ENCODE results near the gene RGS3.

RGS3 gene

DNA sequence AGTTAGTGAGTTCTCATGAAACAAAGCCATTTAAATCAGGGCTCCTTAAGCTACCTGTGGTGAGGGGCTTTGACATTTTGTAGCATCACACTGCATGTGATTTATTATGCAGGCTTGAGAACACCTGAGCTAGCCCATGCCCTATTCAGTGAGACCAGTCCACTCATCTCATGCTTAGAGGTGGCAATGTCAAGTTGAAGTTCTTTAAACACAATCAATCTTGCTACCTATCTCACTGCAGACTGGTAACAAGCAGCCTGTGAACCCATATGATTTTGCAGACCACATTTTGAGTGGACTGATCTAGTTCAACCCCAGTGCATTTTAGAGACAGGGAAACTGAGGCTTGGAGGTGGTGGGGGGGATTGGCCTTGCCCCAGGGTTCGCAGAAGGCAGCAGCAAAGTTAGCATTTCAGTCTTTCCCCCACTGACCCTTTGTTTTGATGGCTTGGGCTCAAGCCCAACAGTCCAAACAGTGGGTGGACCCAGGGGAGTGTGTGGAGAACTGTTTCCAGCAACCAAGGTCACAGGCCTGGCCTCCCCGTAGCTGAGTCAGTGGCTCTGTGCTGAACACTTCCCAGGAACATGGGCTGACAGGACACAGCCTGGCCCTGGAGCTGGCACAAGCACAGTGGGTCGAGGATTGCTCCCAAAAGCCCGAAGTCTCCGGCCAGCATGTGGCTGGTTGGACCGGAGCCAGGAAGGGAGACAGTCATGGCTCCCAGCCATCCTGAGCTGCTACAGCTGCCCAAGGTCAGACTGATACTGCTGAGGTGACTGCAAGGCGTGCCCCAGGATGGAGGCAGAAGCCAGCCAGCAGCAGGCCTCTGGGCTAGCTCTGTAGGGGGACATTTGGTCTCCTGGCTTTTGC lies 95.3 kb downstream of the RGS3 start:
- no peak for DNase-seq

DNA sequence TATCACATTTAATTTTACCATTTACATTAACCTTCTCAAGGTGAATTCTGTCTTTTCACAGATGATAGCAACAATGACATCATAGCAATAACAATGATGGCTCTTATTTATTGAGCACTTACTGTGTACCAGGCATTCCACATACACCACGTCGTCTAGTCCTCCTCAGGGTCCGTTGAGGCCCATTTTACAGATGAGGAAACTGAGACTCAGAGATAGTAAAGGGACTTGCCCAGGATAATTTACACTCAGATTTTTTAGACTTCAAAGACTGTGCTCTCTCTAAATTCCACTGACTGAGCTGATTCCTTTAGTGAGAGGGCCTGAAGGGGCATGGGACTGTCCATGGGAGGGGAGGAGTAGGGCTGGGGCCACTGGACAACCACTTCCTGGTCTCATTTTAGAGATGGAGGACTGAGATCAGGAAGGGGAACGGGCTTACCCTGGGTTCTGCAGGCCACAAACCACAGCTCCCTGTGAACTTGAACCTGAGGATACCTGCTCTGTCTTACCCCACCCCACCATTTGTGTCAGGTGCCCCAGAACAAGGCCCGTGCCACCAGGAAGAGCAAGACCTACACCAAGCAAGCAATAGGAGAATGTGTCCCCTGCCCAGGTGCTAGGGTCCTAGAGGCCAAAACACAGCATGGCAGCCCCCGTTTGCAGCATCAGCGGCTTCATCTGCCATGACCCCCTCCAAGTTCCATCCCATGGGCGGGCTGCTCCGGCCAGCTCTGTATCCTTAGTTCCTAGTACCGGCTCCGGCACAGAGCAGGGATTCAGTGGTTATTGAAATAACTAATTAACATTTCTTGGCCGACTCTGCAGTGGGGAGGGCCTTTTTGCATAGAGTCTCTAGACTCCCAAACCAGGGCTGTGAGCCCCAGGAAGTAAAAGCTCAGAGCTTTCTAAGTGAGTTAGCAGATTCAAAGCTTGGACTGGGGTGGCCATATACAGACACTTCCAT lies 96.6 kb downstream of the RGS3 start:
- no peak for DNase-seq

DNA sequence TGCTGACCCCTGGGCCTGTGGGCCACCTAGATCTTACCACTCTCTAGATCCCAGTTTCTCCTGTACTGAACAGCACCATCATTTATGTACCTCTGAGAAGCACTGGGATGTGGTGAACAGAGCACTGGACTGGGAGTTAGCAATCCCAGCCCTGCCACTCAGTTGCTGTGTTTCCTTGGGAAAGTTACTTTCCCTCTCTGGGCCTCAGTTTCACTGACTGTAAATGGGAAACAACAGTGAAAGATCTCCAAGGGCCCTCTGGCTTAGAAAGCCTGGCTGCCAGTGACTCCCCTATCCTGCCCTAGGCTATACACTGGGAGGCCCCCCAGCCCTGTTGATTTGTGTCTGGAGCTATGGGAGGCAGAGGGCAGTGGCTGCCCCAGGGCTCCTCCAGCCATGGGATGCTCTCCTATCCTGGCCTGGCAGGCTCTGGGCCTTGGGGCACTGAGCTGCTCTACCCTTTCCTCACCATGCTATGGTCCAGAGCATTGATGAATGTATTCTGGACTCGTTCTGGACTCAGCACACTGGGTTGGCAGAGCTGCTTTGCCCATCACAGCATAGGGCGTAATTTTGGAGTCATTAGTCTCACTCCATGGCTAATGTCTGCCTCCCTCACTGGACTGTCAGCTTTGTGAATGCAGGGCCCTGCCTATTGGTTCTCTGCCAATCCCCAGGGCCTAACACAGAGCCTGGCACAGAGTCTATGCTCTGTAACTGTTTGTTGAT lies 99.3 kb downstream of the RGS3 start:
- no peak for DNase-seq

DNA sequence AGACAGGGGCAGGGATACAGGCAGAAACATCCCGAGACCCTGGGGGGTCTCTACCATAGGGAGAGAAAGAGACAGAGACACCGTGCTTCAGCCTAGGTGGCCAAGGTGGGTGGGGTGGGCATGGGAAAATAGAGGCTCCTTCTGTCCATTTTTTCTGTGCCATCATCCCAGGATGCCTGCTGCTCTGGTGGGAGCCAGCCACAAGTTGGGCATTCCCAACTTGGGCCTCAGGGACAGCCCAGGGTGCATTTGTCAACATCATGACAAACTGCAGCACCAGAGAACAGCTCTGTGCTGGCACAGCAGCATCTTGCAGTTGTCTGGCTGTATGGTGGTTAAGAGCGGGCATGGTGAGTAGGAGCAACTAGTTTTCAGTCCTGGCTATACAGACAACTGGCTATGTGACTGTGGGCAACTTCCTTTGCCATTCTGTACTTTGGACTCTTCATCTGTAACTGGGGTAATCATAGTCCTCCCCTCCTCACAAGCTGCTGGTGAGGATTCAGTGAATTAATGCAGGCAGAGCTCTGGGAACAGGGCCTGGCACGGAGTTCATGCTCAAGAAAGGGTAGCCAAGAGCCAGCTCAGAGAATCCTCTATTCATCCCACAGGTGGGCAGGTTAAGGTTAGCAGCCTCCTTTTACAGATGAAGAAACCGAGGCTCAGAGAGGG lies 100.4 kb downstream of the RGS3 start:
- no peak for DNase-seq

DNA sequence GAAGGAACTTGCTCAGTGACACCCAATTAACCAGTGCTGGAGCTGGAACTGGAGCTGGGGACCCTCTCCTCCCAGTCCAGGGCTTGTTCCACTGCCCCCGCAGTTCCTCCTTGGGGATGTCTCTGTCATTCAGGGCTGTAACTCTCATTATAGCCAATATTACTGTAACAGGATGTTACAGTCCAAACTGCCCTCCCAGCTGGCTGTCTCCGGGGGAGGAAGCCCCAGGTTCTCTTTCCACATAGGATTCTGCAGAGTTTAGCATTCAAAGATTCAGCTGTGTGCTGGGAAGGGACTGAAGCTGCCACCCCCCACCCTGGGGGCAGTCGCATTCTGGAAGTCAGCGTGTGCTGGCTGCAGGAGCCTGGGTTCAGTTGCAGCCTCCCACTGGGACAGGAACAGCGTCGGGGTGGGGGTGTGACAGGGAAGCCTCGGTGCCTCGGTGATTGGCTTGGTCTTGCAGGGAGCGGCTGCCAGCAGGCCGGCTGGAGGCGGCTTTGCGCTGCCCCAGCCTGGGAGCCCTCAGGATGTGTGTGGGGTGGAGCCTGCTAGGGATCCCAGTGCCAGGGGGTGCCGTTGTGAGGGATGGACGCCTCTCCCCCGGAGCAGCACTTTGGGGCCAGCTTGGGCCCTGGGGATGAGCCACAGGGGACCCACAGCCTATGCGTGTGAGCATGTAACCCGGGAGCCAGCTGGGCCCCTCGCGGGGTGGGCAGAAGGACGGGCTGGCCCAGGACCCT lies 101.1 kb downstream of the RGS3 start:
- peak; percentile 53 for DNase-seq

DNA sequence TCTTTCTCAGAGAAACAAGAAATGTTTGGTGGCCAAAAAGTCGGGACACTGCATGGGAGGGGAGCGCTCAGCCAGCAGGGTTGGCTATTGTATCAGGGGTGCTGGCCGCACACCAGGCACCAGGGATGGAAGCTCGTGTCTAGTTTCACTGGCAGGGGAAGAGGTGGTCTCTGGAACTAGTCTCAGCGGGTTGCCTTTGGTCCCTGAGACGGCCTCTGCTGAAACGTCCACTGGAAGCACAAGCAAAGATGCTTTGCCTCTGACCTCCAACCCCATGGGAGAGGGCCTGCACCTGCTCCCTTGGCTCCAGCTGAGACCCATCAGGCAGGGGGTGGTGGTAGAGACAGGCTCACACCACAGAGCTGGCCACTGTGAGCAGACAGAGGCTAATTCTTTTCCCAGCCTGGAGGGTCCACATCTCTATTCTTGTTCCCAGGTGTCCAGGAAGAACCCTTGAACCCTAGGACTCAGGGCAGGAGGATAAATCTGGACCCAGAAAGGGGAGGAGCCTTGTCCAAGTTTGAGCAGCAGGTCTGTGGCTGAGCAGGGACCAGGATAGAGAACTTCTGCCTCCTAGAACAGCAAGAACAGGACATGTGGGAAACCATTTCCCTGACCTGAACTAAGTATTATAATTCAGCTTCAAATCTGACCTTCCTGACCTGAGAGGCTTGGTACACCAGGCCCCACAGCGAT lies 102.6 kb downstream of the RGS3 start:
- no peak for DNase-seq

DNA sequence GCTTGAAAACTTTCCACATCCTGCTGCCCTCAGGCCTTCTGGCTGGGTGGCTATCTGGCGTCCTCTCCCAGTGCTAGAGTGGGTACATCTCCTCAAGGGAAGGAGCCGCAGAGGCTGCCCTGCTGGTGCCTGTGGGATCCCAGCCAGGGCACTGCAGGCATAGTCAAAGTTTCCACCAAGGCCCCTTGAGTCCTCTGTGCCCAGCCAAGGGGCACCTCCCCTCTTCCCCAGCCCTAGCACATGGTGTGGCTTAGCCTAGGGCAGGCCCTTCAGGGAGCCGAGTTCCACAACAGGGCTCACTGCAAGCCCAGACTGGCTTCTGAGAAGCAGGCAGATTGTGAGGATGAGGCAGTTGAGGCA lies 103.2 kb downstream of the RGS3 start:
- DNase-seq: no peak

DNA sequence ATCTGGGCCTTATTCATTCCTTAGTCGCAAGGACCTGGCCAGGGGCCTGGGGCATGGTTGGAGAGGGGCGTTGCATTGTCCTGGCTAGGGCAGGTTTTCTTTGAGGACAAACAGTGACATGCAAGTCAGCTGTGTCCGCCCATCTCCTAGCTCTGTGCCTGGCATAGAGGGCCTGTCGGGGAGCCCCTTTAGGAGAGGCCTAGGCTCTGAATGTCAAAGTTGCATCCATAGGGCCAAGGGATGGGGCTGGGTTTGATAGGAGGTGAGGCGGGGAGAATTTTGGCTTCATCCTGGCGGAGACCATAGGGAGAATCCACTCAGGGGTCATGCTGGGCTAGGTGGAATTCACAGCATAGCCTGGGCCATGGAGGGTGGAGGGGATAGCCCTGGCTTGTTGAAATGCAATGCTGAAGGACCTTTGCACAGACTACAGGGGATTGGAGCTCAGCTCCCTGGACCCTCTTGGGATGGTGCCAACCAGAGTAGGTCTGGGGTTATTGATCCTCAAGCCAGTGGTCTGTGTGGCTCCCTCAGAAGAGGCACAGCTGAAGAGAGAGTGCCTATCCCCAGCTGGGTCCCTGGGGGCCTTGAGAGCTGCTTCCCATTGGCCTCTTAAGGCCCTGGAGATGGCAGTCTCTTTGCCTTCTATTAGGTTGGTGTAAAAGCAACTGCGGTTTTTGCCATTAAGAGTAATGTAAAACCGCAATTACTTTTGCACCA lies 104.0 kb downstream of the RGS3 start:
- DNase-seq: no peak

DNA sequence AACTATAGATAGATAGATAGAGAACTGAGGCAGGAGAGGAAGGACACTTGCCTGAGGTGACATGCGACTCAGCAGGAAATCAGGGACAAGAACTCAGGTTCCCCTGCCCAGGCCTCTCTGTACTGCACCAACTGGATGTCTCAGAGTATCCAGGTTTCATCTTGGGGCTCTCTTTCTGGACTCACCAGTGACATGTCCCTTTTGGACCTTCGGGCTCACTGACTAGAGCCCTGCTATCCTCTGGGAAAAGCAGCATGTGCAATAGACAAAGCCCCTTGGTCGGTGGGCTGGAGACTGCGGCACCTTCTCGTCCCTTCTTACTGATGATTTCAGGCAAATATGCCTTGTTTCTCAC lies 104.5 kb downstream of the RGS3 start:
- DNase-seq: no peak

DNA sequence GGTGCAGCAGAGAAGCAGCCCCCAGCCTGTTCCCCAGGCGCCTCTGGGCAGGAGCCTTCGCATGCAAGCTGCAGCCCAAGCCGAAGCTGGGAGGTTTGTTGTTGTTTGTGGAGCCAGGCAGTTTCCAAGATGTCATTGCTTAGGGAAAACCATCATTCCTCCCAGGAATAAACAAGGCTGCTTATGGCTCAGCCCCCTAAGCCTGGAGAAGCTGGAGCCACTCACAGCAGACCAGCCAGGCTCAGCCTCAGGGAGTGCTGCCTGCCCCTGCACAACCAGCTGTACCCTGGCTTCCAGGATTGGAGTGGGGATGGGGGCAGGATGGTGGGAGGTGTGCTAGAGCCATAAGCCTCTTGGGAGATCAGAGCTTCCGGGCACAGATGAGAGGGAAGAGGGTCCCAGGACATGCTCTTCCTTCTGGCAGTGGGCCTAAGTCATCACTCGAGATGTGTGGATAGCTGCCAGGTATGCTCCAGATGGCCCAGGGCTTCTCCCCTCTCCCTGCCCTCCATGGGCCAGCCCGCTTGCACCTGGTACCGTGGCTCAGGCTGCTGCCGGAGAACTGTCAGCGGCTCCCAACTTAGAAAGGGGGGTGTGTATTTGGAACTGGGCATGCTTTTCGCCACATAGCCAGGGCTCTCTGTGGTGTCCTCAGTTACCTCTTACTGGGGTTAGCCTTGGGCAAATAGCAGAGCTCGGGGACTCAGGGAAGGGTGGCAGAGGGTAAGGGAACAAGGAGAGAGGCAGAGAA lies 105.2 kb downstream of the RGS3 start:
- peak; percentile 99 for DNase-seq

DNA sequence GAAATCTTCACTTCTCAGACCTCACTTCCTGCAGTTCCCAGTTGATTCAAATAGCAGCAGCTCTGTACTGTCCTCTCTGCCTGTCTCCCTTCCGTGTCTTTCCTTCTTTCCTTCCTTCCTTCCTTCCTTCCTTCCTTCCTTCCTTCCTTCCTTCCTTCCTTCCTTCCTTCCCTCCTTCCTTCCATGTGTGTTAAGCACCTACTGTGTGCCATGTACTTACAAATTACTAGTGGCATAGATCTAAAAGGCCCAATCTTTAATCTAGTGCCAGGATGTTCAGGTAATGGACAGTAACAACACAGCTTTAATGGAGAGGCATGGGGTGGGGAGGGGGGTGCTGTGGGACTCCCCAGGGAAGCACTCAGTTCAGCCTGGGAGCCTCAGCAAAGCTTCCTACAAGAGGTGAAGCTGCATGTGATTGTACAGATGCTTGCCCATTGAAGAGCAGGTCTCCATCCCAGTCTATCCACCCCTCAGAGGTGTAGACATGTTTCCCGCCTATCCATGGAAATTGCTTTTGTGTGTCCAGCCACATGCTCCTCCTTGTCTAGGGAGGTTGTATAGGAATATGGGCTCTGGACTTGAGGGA lies 106.0 kb downstream of the RGS3 start:
- no peak for DNase-seq

DNA sequence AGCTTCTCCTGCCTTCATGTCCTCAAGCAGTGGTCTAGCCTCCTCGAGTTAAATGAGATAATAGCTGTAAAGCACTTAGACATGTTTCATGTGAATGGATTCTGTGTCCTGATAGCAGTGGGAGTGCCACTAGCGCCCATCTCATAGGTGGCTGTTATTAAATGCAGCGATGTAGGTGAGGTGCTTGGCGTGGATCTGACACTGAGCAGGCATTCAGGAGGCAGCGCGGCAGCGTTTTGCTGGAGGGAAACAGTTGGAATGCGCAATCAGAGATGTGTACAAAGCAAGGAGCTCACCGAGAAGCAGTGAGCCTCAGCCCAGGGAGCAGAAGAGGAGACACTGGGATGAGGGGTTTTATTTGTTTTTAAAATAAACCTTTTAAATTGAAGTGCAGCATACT lies 106.6 kb downstream of the RGS3 start:
- no peak for DNase-seq

DNA sequence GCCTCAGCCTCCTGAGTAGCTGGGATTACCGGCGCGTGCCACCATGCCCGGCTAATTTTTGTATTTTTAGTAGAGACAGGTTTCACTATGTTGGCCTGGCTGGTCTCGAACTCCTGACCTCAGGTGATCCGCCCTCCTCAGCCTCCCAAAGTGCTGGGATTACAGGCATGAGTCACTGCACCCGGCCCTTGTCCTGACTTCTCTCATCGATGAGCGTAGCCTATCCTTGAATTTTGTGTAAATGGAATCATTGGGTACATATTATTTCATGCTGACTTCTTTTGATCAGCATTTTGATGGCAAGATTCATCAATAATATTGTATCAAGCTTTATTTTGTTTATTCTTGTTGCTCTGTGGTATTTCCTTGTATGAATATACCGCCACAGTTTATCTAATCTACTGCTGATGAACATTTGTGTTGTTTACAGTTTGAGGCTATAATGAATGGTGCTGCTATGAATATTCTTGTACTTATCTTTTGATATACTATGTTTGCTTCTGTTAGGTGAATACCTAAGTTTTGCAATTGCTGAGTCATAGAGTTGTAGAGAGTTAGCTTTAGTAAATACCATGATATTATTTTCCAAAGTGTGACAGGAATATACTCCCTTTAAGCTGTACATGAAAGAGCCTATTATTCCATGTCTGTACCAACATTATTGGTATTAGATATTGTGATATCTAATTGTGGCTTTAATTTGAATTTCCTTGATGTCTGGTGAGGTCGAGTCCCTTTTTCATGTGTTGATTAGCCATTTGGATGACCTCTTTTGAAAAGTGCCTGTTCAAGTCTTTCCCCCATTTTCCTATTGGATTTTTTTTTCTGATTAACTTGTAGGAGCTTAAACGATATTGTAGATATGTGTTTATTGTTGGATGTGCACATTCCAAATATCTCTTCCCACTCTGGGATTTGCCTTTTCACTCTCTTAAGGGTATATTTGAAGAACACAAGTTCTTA lies 107.5 kb downstream of the RGS3 start:
- no peak for DNase-seq

DNA sequence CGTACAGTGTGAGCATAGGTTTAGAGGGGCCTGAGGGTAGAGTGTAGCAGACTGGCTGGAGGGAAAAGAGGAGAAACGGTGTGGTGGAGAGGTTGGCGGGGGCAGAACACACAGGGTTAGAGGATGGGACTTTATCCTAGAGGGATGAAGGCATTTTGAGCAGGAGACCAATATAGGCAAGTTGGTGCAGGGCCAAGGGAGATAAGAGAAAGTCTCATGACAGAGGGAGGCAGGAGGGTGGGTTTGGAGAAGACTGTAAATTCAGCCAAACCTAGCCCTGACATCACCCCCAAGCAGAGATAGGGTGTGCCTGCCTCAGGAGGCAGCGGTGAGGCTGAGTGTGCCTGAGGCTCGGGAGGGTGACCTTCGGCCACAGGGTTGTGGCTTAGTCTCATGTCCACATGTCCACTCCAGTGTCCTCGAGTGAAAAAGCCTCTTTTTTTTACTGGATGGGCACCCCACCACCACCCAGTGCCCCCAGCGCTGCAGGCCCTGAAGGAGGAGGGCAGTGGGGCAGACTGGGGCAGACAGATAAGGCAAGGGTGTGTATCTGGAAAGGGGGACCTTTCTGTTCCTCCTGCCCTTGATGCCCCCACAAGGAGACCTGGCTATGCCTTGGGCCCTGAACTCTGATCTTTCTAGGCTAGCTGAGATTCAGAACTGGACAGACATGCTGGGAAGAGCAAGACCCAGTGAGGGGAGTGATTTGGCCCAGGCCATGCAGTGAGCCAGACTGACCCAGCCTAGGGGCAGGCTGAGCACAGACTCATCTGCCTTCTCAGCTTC lies 108.7 kb downstream of the RGS3 start:
- DNase-seq: no peak

DNA sequence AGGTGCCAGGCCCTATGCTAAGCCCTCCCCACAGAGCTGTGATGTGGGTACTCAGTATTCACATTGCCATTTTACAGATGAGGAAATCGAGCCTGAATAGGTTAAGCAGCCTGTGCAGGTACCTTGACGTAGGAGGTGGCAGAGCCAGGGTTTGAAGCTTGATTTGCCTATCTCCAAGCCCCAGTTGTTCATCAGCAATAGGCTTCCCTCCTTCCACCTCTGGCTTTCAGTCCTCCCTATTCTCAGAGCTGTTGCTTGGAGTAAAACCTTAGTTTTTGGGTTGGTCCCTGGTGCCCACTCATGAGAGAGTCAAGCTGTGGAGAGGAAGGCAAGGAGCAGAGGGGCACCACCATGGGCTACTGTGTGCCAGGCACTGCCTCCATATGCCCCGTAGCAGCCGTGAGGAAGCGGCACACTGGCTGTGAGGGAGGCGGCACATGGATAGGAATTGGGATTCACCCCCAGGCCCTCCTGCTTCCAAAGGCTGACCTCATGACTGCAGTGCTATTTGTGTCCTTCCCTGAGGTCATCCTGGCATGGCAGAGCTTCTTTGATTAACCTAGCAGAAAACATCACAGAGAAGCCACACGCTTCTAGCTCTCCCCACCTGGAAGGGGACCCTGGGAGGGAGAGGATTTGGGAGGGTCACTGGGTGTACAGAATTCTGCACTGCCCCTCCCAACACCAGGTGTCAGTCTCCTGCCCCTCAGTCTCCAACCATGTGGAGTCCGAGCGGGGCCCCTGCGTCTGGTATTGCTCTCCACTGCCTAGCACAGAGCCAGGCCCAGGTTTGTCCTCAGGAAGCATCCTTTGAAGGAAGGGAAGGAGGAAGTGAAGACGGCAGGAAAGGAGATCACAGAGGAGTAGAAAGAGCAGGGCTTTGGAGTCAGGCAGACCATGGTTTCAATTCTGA lies 109.8 kb downstream of the RGS3 start:
- DNase-seq: no peak

DNA sequence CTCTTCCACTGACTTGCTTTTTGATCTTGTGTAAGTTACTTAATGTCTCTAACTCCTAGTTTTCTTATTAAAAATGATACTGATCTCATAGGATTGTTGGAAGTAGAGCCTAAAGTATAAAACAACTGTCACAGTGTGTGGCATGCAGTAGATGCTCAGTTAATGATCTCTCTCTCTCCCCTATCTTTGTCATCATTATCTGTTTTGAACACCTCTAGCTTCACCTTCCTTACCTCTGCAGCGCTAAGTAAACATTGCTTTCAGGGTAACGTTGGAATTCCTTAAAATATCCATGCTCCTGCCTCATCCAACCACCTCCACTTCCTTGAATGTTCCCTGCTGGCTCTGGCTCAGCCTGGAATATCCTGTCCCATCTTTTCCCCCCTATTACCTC lies 110.4 kb downstream of the RGS3 start:
- DNase-seq: no peak

All from NCI-H2171 treated with DMSO at 0.1 percent for 48 hours (cell line).